GM18909 (cell line): ENCODE measurements around the gene CEP120.
"Not testable (repeated sequence)": the region's sequence is repeated elsewhere in the genome, so short reads cannot be mapped to it uniquely, and the experiment has no call there.

Source experiments
- ATAC-seq: cut with Tn5 transposase; IDR thresholded peaks from one replicate; pipeline ENCODE4 v1.9.1; 2021; ENCODE audit warnings: mild to moderate bottlenecking; ENCODE audit not compliant: unreplicated experiment, poor library complexity

CEP120 gene

GRCh38 chr5:123440456-123441181 is 17.4 kb upstream of the CEP120 start:
- ATAC-seq, result no peak

DNA sequence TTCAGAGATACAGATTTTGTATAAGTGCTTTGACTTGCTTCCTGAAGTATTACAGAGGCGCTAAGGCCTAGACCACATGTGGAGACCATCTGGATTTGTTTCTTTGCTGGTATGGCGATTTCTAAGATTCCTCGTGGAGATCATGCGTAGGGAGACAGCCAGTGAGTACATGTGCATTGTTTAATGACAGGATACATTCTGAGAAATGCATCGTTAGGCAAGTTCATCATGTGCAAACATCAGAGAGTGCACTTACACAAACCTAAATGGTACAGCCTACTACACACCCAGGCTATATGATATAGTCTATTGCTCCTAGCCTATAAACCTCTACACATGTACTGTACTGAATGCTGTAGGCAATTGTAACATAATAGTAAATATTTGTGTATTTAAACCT is 16.5 kb upstream of the CEP120 start:
- no peak for ATAC-seq

- peak; percentile 44 for ATAC-seq
These were observed 15.7 kb upstream of the CEP120 start for GRCh38 chr5:123438902-123439301.

- peak; percentile 62 for ATAC-seq
These were observed 15.0 kb upstream of the CEP120 start for GRCh38 chr5:123438244-123438643.

- no peak for ATAC-seq
These were observed 13.0 kb upstream of the CEP120 start for GRCh38 chr5:123436201-123436600.

DNA sequence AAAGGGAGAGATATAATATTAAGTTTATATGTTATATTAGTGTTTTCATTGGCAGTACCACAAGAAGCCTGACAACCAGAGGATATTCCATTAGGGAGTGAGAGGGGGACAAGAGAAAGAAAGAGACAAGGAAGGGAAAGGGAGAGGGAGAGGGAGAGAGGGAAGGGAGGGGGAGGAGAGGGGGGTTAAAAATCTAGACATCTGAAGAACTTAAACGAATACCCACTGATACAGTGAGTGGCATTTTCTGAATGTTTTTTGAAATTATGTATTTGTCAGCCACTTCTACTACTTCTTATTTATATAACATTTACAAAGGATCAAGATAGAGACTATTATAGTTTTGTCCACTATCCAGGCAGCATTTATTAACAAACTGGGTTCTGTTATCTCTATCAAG is 11.6 kb upstream of the CEP120 start:
- ATAC-seq, result no peak

DNA sequence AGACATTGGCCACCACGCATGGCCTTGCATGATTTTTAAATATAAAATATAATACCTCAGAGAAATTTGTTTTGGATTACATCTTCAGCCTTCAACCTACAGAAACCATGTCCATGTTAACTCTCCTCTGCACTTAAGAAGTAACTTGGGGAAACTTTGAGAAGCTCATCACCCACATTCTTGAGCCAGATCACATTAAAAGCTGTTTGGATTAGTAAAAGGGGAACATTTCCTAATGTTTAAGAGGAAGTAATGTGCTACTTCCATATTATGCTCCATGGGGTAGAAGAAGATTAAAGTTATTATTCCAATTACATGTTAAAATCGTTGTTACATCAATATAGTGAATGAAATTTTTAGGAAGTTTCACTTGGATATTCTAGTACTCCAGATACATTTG is 10.4 kb upstream of the CEP120 start:
- no peak for ATAC-seq

DNA sequence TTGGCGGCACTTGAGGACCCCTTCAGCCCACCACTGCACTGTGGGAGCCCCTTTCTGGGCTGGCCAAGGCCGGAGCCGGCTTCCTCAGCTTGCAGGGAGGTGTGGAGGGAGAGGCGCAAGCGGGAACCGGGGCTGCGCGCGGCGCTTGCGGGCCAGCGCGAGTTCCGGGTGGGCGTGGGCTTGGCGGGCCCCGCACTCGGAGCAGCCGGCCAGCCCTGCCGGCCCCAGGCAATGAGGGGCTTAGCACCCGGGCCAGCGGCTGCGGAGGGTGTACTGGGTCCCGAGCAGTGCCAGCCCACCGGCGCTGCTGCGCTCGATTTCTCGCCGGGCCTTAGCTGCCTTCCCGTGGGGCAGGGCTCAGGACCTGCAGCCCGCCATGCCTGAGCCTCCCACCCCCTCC is 7.2 kb upstream of the CEP120 start:
- ATAC-seq, result not testable (repeated sequence)

DNA sequence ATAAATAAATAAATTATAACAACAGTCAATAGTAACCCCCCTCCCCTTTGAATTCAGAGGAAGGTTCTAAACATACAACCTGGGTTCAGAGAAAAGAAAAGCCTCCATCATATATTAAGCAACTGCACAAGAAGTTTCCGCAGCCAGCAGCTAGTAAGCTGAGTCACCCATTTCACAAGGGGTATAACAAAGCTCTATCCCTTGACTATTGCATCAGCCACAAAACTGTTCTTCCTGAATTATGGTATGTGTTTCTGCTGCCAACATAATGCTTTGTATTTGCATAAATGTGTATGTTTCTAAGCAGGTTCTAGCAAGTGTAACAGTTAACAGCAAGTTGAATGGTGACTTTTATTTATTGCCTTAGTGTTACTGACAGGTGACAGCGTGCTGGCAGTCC is 6.8 kb upstream of the CEP120 start:
- ATAC-seq, result no peak

DNA sequence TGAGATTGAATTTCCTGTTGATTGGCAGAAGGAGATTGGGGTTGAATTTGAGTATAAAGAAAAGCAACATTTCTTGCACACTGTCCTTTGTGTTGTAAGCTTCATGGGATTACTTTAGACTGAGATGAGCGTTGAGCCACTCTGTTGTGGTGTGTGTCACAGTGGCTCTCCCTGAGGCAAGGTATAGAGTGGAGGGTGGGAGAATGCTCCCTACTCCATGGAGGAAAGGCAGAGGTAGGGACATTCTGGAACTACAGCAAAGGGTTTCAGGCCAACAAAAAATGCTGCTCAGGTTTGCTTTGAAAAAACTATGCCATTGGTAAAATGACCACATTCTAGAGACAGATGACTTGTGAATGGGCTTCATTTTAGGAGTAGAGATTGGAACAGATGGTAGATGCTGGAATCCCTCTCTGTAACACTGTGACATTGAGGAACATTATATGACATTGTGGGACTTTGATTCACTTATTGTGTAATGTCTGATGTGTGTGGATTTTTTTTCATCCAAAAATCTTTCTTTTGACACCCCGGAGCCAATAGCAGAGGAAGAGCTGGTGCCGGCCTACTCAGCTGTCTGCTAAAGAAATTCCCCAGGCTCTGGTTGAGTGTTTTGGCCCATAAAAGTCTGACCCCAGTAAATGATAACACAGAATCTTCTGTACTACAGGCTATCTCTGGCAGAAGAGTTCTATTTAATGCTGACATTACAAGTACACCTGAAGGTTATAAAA is 6.2 kb upstream of the CEP120 start:
- ATAC-seq, result no peak

DNA sequence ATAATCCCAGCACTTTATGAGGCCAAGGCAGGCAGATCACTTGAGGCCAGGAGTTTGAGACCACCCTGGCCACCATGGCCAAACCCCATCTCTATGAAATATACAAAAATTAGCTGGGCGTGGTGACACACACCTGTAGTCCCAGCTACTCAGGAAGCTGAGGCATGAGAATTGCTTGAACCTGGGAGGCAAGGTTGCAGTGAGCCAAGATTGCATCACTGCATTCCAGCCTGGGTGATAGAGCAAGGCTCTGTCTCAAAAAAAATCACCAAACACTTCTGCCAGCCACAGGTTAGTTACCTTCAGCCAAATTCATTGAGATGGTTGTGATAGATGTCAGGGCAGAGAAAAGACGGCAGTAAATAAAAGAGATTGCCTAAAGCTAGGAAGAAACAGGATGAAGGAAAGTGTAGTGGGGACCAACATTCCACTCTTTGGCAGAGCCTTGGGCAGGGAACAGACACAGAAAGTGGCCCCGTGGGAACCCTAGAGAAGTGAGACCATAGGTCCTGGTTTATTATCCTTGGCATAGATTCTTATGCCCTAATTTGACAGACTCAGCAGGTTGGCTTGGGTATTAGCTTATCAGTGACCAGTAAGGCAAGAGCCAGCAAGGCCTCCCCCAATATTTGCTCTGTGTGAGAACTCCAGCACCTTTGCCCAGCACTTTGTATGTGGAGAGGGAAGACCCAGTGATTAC is 5.5 kb upstream of the CEP120 start:
- ATAC-seq, result no peak

DNA sequence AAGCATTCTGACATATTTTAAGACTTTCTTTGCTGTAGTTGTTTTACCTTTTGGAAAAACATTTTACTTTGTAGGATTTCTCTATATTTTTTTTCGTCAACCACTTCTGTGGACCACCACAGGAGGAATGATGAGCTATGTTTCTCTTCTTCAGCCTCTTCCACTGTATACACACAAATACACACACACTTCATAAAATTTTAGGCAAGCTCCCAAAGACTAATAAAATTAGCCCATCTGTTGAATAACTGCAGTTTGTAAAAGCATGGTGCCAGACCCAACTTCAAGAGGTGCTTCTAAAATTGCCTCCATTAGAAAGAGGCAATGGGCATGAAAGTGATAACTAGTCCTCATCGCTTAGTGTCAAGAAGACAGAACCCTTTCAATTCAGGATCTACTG is 4.1 kb upstream of the CEP120 start:
- ATAC-seq, result no peak

GRCh38 chr5:123425431-123425830 is 2.2 kb upstream of the CEP120 start:
- ATAC-seq, result no peak

- peak; percentile 24 for ATAC-seq
These were observed 548 bp downstream of the CEP120 start for GRCh38 chr5:123422433-123423277.

DNA sequence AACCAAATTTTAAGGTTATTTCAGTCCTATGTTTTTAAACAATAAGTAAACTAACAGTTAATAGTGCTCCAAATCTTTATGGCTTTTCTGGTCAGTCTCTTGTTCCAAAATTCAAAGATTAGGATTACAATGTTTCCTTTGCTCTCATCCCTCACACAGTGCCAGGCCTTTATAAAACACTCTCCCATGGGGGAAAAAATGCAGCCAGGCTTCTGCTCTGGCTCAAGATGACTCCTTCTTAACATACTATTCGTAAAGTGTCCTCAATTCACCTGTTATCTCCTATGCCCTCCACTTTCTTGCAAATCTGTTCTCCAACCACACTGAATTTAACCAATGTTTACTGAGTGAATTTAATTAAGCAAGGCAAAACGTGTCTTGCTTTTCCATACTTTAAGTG is 1.4 kb downstream of the CEP120 start:
- no peak for ATAC-seq

DNA sequence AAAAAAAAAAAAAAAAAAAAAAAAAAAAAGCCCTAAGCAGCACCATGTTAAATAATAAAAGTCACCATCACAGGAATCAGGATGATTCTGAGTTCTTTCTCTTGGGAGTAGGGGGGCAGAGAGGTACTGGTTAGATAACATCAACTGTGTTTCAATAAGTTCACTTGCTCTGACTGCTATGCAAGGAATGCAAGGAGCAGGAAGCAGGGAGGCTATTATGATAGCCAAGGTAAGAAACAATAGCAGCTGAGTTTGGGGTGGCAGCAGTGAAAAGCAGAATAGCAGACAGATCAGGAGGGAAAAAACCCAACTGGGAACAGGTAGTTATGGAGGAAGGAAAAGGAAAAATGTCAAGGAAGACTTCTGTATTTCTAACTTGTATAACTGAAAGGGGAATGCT is 8.2 kb downstream of the CEP120 start:
- ATAC-seq, result no peak

DNA sequence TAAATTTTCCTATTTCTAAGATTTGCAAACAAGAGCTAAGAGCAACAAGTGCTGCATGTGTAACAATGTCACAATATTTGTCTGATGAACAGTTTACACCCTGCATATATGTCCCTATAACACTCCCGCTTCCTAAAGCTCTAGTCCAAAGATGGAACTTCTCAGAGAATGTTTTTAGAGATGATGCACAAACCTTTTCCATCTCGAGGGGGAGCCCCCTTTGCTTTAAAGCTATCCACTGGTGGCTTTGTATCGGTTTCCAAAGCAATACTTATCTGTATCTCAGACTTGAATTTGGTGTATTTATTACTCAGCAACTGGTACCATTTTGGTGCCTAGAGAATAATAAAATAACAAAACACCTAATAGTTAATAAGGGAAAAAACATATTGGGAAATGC is 11.0 kb downstream of the CEP120 start:
- no peak for ATAC-seq

DNA sequence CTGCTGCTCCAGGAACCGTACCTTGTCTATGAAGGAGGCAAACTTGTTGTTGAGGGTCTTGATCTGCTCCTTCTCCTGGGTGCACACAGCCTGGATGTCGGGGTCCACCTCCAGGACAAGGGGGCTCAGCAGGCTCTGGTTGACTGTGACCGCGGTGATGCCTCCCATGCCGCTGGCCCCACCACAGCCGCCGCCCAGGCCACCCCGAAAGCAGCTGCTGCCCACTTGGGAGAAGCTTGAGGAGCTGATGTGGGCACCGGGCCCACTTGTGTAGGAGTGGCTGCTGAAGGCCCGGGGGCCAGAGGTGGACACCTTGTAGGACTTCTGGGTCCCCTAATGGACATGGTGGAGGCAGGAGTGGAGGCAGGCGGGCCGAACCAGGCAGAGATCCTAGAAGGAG is 21.2 kb downstream of the CEP120 start:
- ATAC-seq, result not testable (repeated sequence)

DNA sequence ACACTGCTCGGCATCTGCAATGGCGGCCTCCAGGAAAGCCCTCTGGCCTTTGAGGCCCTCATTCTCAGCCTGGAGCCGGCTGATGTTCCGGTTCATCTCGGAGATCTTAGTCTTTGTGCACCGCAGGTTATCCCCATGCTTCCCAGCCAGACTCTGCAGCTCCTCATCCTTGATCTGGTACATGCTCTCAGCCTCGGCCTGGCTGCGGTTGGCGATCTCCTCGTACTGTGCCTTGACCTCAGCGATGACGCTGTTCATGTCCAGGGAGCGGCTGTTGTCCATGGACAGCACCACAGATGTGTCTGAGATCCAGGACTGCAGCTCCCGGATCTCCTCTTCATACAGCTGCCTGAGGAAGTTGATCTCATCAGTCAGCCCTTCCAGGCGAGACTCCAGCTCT is 21.9 kb downstream of the CEP120 start:
- ATAC-seq, result no peak

DNA sequence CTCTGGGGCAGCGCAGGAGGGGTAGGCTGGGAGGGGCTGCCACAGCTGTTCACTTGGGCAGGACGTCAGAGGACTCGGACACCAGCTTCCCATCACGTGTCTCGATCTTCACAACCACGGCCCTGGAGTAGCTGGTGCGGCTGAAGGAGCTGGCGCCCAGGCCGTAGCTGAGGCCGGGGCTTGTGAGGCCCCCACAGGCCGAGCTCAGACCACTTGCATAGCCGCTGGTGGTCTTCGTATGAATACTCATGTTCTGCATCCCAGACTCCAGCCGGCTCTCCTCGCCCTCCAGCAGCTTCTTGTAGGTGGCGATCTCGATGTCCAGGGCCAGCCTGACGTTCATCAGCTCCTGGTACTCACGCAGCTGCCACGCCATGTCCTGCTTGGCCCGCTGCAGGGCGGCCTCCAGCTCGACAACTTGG is 22.3 kb downstream of the CEP120 start:
- ATAC-seq, result not testable (repeated sequence)
